Measurements from ENCODE around the gene CTNNA3. TPM values are rescaled to one million over a fixed set of nuclear protein-coding genes. Genes with fewer than 3 reads are reported as not detected.

Gene CTNNA3
- total RNA-seq, 1 experiment from 2014 or later, result 0.85 TPM

GRCh38 chr10:67175354-67175753 lies 520.6 kb downstream of the CTNNA3 start:
- DNase-seq (ENCODE audit: low read depth, low spot score) (no peak), ATAC-seq (no peak)
- H3K27me3 ChIP-seq (ENCODE audit: control insufficient read depth, insufficient read depth, low read length), result no peaks in the 10 kb centered on the region
- no TSS peak for BruUV-seq (replicated peaks)
- H3K4me3 ChIP-seq (ENCODE audit: low read depth in 2 of 2, low read length in 2 of 2), result no peak overlapping the region
- no peak overlapping the region for H3K27ac ChIP-seq (ENCODE audit: low read length)
- H3K4me1 ChIP-seq (ENCODE audit: control insufficient read depth, insufficient read depth, low read length), result no peaks in the 10 kb centered on the region
- TF ChIP-seq CTCF (IDR thresholded peaks at IDR 0.05) (no peak), SIN3A (IDR thresholded peaks at IDR 0.05; ENCODE audit: borderline replicate concordance, insufficient read depth, low read depth, low read length) (no peak), POLR2AphosphoS5 (IDR thresholded peaks at IDR 0.05; ENCODE audit: low read depth, low read length) (no peak), REST (IDR thresholded peaks at IDR 0.05; ENCODE audit: insufficient read depth in 1 of 2, low read depth in 2 of 2, low read length in 1 of 2) (no peak), TCF7L2 (IDR thresholded peaks at IDR 0.05; ENCODE audit: low read depth, low read length) (no peak)
- POLR2A ChIA-PET, result no interaction called here
- H3K9me3 ChIP-seq (ENCODE audit: control insufficient read depth, insufficient read depth, low read depth, low read length), result no peaks in the 10 kb centered on the region
- in situ Hi-C loops (cut with HindIII; ENCODE audit: low pct_unique_long_range_greater_than_20kb, low sequenced_read_pairs) (no loop called here), intact Hi-C loops (cut with micrococcal nuclease; ENCODE audit: unreplicated experiment) (no loop called here)
- CTCF ChIA-PET, result no interaction called here
- H3K36me3 ChIP-seq (ENCODE audit: control insufficient read depth, insufficient read depth, low read length), result no peaks in the 10 kb centered on the region

GRCh38 chr10:67173787-67174186 lies 522.2 kb downstream of the CTNNA3 start:
- POLR2A ChIA-PET, result no interaction called here
- Histone ChIP-seq H3K27ac (ENCODE audit: low read length) (no peak overlapping the region), H3K27me3 (ENCODE audit: control insufficient read depth, insufficient read depth, low read length) (no peaks in the 10 kb centered on the region), H3K9me3 (ENCODE audit: control insufficient read depth, insufficient read depth, low read depth, low read length) (no peaks in the 10 kb centered on the region), H3K4me1 (ENCODE audit: control insufficient read depth, insufficient read depth, low read length) (no peaks in the 10 kb centered on the region), H3K4me3 (ENCODE audit: low read depth in 2 of 2, low read length in 2 of 2) (no peak overlapping the region), H3K36me3 (ENCODE audit: control insufficient read depth, insufficient read depth, low read length) (no peaks in the 10 kb centered on the region)
- no peak for DNase-seq (ENCODE audit: low read depth, low spot score)
- BruUV-seq (replicated peaks), result no TSS peak
- TF ChIP-seq SIN3A (IDR thresholded peaks at IDR 0.05; ENCODE audit: borderline replicate concordance, insufficient read depth, low read depth, low read length), result no peak
- TF ChIP-seq CTCF (IDR thresholded peaks at IDR 0.05), result no peak
- no peak for TF ChIP-seq REST (IDR thresholded peaks at IDR 0.05; ENCODE audit: insufficient read depth in 1 of 2, low read depth in 2 of 2, low read length in 1 of 2)
- TF ChIP-seq TCF7L2 (IDR thresholded peaks at IDR 0.05; ENCODE audit: low read depth, low read length), result no peak
- TF ChIP-seq POLR2AphosphoS5 (IDR thresholded peaks at IDR 0.05; ENCODE audit: low read depth, low read length), result no peak
- CTCF ChIA-PET, result no interaction called here
- in situ Hi-C loops (cut with HindIII; ENCODE audit: low pct_unique_long_range_greater_than_20kb, low sequenced_read_pairs), result no loop called here
- intact Hi-C loops (cut with micrococcal nuclease; ENCODE audit: unreplicated experiment), result no loop called here
- ATAC-seq, result no peak
